ENCODE measurements around the gene FASTKD3. TPM values are rescaled to one million over a fixed set of nuclear protein-coding genes. Genes with fewer than 3 reads are reported as not detected.

The FASTKD3 gene
- total RNA-seq, 1 experiment from 2014 or later, result 30.7 TPM

DNA sequence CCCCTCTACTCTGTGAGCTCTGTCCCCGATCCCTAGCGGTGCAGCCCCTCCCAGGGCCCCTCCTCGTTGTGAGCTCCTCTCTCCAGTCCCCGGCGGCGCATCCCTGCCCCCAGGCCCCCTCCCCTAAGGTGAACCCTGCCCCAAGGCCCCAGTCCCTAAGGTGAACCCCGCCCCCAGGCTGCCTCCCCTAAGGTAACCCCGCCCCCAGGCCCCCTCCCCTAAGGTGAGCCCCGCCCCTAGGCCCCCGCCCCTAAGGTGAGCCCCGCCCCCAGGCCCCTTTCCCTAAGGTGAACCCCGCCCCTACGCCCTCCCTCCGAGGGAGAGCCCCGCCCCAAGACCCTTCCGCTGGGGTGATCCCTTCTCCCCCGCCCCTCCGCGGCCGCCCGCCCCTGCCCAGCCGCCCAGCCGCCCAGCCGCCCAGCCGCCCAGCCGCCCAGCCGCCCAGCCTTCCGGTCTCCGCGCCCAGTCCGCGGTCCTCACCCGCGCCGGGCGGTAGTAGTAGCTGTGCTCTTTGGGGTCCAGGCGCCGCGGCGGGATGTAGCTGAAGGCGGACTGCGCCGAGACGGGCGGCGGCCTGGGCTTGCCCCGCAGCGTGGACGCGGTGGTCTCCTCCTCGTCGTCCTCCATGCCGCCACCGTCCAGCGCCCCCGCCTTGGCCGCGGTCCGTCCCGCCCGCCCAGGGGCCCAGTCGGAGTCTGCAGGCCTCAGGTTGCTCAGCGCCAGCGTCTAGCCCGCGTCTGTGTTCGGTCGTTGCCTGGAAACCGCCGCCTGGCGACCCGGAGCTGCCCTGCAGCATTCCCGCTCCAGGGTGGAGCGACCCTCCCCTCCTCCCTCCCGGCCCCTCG, 18.2 kb downstream of the FASTKD3 start, which contains the start of gene CFAP90:
CFAP90 (minus strand) TSS at position 739 of the 845 bp plus-strand sequence; CDS start at position 627, 112 bp downstream.
- DNase-seq (ENCODE audit: low read depth), result peak; percentile 43

- peak; percentile 38 for DNase-seq (ENCODE audit: low read depth)
Observed at GRCh38 chr5:7849681-7850394, 19.0 kb downstream of the FASTKD3 start.

DNA sequence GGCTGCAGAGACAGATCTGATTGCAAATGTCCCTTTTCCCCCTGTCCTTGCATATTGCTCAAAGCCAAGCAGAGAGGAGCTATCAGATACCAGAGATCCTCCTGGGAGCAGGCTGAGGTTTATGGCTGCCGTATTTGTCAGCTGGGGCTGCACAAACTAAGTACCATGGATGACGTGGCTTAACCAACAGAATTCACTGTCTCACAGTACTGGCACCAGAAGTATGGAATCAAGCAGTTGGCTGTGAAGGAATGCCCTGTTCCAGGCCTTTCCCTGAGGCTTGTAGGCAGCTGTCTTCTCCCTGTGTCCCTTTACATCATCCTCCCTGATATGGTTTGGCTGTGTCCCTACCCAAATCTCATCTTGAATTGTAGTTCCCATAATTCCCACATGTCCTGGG, 20.5 kb downstream of the FASTKD3 start:
- peak; percentile 17 for DNase-seq (ENCODE audit: low read depth)

- no peak for DNase-seq (ENCODE audit: low read depth)
Observed at GRCh38 chr5:7846327-7846726, 22.5 kb downstream of the FASTKD3 start.

GRCh38 chr5:7845557-7845956, 23.3 kb downstream of the FASTKD3 start:
- DNase-seq (ENCODE audit: low read depth), result no peak

DNA sequence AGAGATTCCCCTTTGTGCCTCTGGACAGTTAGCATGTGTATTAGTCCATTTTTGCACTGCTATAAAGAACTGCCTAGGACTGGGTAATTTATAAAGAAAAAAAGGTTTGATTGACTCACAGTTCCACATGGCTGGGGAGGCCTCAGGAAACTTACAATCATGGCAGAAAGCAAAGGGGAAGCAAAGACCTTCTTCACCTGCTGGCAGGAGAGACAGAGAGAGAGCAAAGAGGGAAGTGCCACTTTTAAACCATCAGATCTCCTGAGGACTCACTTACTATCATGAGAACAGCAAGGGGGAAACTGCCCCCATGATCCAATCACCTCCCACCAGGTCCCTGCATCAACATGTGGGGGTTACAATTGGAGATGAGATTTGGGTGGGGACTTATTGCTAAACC, 23.9 kb downstream of the FASTKD3 start:
- DNase-seq (ENCODE audit: low read depth), result no peak

DNA sequence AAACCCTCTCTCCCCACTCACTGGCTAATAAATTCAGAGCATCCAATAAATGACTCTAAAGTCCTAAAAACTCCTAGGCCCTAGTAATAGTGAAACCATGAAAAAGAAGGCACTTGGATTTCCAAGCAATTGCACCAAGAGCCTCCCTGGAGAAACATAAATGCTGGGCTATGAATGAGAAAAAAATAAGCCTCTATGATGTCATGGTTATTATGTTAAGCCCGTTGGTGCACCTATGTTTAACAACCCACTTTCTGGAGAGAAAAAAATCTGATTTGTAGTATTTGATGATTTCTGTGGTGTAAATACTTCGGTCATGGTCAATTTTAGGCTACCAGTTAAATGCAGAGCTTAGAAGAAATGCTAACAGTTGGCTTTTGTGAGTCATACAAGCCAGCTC, 26.3 kb downstream of the FASTKD3 start:
- no peak for DNase-seq (ENCODE audit: low read depth)

DNA sequence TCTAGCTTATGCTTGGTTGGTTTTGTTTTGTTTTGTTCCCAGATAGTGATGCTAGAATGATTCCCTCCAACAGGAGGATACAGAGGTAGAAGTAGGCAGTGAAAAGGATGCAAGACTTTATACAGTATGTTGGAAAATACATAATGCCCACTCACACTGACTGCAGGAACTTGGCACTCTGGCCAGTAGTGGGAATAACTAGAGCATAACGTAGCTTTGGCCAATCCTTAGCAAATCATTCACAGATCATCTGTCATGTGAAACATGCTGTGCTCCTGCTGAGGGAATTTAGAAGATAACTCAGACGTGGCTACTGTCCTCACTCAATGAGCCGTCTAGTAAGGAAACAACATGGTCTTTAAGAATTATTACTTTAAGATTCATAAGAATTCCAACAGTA, 31.4 kb downstream of the FASTKD3 start:
- DNase-seq (ENCODE audit: low read depth), result no peak

DNA sequence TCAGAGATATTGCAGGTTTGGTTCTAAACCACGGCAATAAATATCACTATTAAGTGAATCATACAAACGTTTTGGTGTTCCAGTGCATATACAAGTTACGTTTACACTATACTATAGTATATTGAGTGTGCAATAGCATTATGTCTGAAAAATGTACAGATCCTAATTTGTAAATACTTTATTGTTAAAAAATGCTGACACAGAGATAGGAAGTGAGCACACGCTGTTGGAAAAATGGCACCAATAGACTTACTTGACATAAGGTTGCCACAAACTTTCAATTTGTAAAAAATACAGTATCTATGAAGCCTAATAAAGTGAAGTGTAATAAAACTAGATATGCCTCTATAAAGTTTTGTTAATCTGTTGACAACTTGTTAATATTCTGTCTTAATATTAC, 33.8 kb downstream of the FASTKD3 start:
- no peak for DNase-seq (ENCODE audit: low read depth)

DNA sequence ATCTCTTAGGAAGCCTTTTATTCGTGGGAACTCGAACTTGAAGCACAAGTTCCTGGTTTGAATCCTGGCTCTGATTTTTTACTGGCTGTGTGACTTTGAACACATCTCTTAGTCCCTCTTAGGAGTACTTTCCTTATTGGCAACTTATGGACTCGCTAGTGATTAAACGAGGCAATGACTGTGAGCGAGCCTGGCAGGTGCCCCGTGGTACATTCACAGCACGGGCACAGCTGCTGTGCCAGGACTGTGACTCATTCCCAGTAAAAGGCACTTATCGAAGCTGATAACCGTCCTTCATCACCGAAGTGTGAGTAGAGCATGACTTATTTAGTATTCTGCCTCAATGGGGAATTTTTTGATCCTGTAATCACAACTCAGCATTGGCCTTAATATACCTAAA, 40.6 kb downstream of the FASTKD3 start:
- peak; percentile 13 for DNase-seq (ENCODE audit: low read depth)

DNA sequence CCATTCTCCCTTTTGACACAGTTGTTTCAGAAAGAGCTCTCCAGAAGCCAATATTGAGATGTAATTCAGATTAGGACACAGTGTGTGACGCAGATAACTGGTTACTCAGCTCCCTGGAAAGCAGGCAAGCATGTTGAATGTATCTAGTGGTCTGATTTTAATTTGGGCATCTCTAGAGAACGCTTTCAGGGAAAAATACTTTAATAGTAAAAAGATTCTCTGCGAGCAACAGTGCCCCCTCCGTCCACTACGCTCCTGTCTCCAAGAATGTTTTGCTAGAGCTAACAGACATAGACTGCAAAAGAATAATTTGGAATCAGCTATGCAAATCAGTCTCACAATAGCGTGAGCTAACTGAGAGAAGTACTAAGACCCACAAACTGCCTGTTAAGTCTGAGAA, 41.2 kb downstream of the FASTKD3 start:
- DNase-seq (ENCODE audit: low read depth), result no peak

- DNase-seq (ENCODE audit: low read depth), result no peak
Observed at GRCh38 chr5:7825630-7826029, 43.2 kb downstream of the FASTKD3 start.

GRCh38 chr5:7824995-7825394, 43.8 kb downstream of the FASTKD3 start:
- DNase-seq (ENCODE audit: low read depth), result no peak

- DNase-seq (ENCODE audit: low read depth), result no peak
Observed at GRCh38 chr5:7823594-7823993, 45.2 kb downstream of the FASTKD3 start.

GRCh38 chr5:7822449-7822848, 46.4 kb downstream of the FASTKD3 start:
- DNase-seq (ENCODE audit: low read depth), result no peak

GRCh38 chr5:7816535-7816901, 52.3 kb downstream of the FASTKD3 start:
- no peak for DNase-seq (ENCODE audit: low read depth)

- DNase-seq (ENCODE audit: low read depth), result peak; percentile 52
Observed at GRCh38 chr5:7815892-7816534, 52.8 kb downstream of the FASTKD3 start.

GRCh38 chr5:7814816-7815215, 54.0 kb downstream of the FASTKD3 start:
- DNase-seq (ENCODE audit: low read depth), result no peak

DNA sequence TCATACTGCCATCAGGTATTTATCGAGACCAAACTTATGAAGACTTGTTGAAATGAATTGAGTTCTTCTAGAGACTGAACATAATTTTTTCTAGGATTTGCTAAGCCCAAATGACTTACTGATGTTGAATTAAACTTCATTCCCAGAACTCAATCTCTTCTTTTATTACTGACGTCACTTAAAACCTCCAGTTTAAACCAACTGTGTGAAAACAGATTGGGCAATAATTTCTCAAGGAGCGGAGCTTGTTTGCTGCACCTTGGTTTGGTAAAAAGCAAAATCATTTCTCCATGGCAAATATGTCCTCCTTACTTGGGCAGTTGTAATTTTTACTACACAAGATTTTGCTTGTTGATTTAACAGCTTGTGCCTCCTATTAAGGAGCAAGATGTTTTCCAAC, 55.3 kb downstream of the FASTKD3 start:
- DNase-seq (ENCODE audit: low read depth), result no peak

GRCh38 chr5:7813007-7813406, 55.8 kb downstream of the FASTKD3 start:
- no peak for DNase-seq (ENCODE audit: low read depth)

GRCh38 chr5:7811715-7812114, 57.1 kb downstream of the FASTKD3 start:
- no peak for DNase-seq (ENCODE audit: low read depth)

Data from M059J (cell line).